Liver (tissue), 9 donors: ENCODE data around the gene OGFOD3. TPM values are rescaled to one million over a fixed set of nuclear protein-coding genes. Genes with fewer than 3 reads are reported as not detected.

ENCODE experiments used
- DNase-seq: peaks from one replicate; pipeline ENCODE4 v3.0.0-alpha.2; 2017; ENCODE audit warnings: low spot score
- H3K27ac ChIP-seq, 2 donors: one replicate each; pipeline ENCODE4 v1.7.0; 2013; ENCODE audit warnings: inconsistent platforms in 2 of 2, low read length in 2 of 2, control low read depth in 1 of 2, low read depth in 1 of 2, mild to moderate bottlenecking in 1 of 2
- H3K27me3 ChIP-seq, 4 donors: one replicate each; pipeline versions ENCODE4 v1.6.1 to v1.7.0; 2013; ENCODE audit warnings: low read length in 3 of 4, inconsistent platforms in 1 of 4, mild to moderate bottlenecking in 1 of 4, moderate library complexity in 1 of 4; ENCODE audit not compliant: control insufficient read depth in 4 of 4, insufficient read depth in 4 of 4
- H3K36me3 ChIP-seq, 4 donors: one replicate each; pipeline versions ENCODE4 v1.6.1 to v1.7.0; 2013; ENCODE audit warnings: low read length in 3 of 4, mild to moderate bottlenecking in 3 of 4, low read depth in 1 of 4, moderate library complexity in 1 of 4; ENCODE audit not compliant: control insufficient read depth in 4 of 4, insufficient read depth in 3 of 4
- H3K4me1 ChIP-seq, 4 donors: one replicate each; pipeline versions ENCODE4 v1.6.1 to v1.7.0; 2013; ENCODE audit warnings: low read length in 3 of 4, mild to moderate bottlenecking in 3 of 4, moderate library complexity in 1 of 4; ENCODE audit not compliant: control insufficient read depth in 4 of 4, insufficient read depth in 4 of 4
- H3K4me3 ChIP-seq, 3 donors: one replicate each; pipeline versions ENCODE4 v1.6.1 to v1.7.0; 2013; ENCODE audit warnings: low read length in 3 of 3, control low read depth in 1 of 3, low read depth in 1 of 3, mild to moderate bottlenecking in 1 of 3
- H3K9ac ChIP-seq, 2 donors: one replicate each; pipeline ENCODE4 v1.7.0; 2013; ENCODE audit warnings: low read length in 2 of 2, mild to moderate bottlenecking in 2 of 2, moderate library complexity in 2 of 2, control low read depth in 1 of 2, low read depth in 1 of 2
- H3K9me3 ChIP-seq, 4 donors: one replicate each; pipeline versions ENCODE4 v1.6.1 to v1.7.0; 2013; ENCODE audit warnings: low read length in 3 of 4; ENCODE audit not compliant: control insufficient read depth in 4 of 4
- CTCF ChIP-seq: fragments of 150-350 bp; IDR thresholded peaks from 2 replicates; pipeline ENCODE4 v1.5.1; 2017; ENCODE audit warnings: improper control_type of control experiment, low read depth, low read length; ENCODE audit not compliant: missing input control
- EGR1 ChIP-seq, 2 donors: IDR thresholded peaks; 2 replicates each; pipeline ENCODE4 v1.6.1; 2016 to 2018; ENCODE audit warnings: antibody characterized with exemption in 2 of 2, low read depth in 2 of 2
- FOXA1 ChIP-seq: IDR thresholded peaks from 2 replicates; pipeline ENCODE4 v1.6.1; 2016; ENCODE audit warnings: antibody characterized with exemption
- FOXA2 ChIP-seq: IDR thresholded peaks from 2 replicates; pipeline ENCODE4 v1.6.1; 2016; ENCODE audit warnings: antibody characterized with exemption
- GABPA ChIP-seq, 2 donors: IDR thresholded peaks in 1 of 2; conservative IDR thresholded peaks in 1 of 2; 2 replicates each; pipeline ENCODE4 v1.6.1; 2016; ENCODE audit warnings: antibody characterized with exemption in 2 of 2, mild to moderate bottlenecking in 1 of 2, moderate library complexity in 1 of 2
- HNF4A ChIP-seq, 2 donors: conservative IDR thresholded peaks; 2 replicates each; pipeline ENCODE4 v1.6.1; 2016; ENCODE audit warnings: antibody characterized with exemption in 2 of 2, mild to moderate bottlenecking in 2 of 2
- HNF4G ChIP-seq: IDR thresholded peaks from 2 replicates; pipeline ENCODE4 v1.6.1; 2016; ENCODE audit warnings: antibody characterized with exemption
- JUND ChIP-seq, 2 donors: IDR thresholded peaks; 2 replicates each; pipeline ENCODE4 v1.6.1; 2016; ENCODE audit warnings: antibody characterized with exemption in 2 of 2
- MAX ChIP-seq: IDR thresholded peaks from 2 replicates; pipeline ENCODE4 v1.6.1; 2016; ENCODE audit warnings: antibody characterized with exemption
- NR2F2 ChIP-seq: IDR thresholded peaks from 2 replicates; pipeline ENCODE4 v1.6.1; 2016; ENCODE audit warnings: antibody characterized with exemption
- RAD21 ChIP-seq, 2 donors: IDR thresholded peaks; 2 replicates each; pipeline ENCODE4 v1.6.1; 2016; ENCODE audit warnings: antibody characterized with exemption in 2 of 2, mild to moderate bottlenecking in 2 of 2
- REST ChIP-seq: IDR thresholded peaks from 2 replicates; pipeline ENCODE4 v1.6.1; 2016; ENCODE audit warnings: antibody characterized with exemption, mild to moderate bottlenecking
- RXRA ChIP-seq, 2 donors: IDR thresholded peaks; 2 replicates each; pipeline ENCODE4 v1.6.1; 2017 to 2018; ENCODE audit warnings: antibody characterized with exemption in 2 of 2, mild to moderate bottlenecking in 1 of 2
- SP1 ChIP-seq: IDR thresholded peaks from 2 replicates; pipeline ENCODE4 v1.6.1; 2018; ENCODE audit warnings: antibody characterized with exemption, mild to moderate bottlenecking
- TAF1 ChIP-seq: conservative IDR thresholded peaks from 2 replicates; pipeline ENCODE4 v1.6.1; 2016; ENCODE audit warnings: antibody characterized with exemption, mild to moderate bottlenecking
- YY1 ChIP-seq: IDR thresholded peaks from 2 replicates; pipeline ENCODE4 v1.6.1; 2016; ENCODE audit warnings: antibody characterized with exemption, mild to moderate bottlenecking
- WGBS: extraction: QIAGEN DNeasy Blood & Tissue Kit; methylation state at CpG from one replicate; pipeline ENCODE4 v1.1.7; 2013; 5-methylcytosine and 5-hydroxymethylcytosine counted together
- polyA plus RNA-seq, 2 donors: library from polyadenylated mRNA; stranded (reverse) in 1 of 2; unstranded in 1 of 2; fragments of 200-250 nt in 1 of 2; fragments of >200 nt in 1 of 2; fragmentation: Nextera tagmentation in 1 of 2; extraction: Ambion mirVana in 1 of 2; gene quantifications; one replicate each; pipeline versions ENCODE4 v1.2.1 to v1.2.3, GENCODE V29; 2013 to 2015
- total RNA-seq, 2 donors: library from RNA; depleted of rRNA; stranded (reverse); fragments of >200 nt; gene quantifications; one replicate each; pipeline ENCODE4 v1.2.3, GENCODE V29; 2014
- donor health status: healthy.
- donor health status: healthy.
- donor health status: healthy.
- donor health status: healthy.
- donor health status: healthy.

Gene OGFOD3
- total and polyA plus RNA-seq, 4 donors = 15.0 to 23.2 (median 18.5) TPM

GRCh38 chr17:82400830-82401229 lies 17.6 kb downstream of the OGFOD3 start:
- no peak for DNase-seq
- Histone ChIP-seq H3K4me1 (peaks cover 0 to 4% (median 2%) of the 10 kb centered on the region in 4 donors), H3K9me3 (no peaks in the 10 kb centered on the region), H3K36me3 (peaks cover 0 to 9% (median 4%) of the 10 kb centered on the region in 4 donors), H3K4me3 (no peak overlapping the region), H3K27ac (no peak overlapping the region), H3K9ac (no peak overlapping the region), H3K27me3 (no peaks in the 10 kb centered on the region)
- TF ChIP-seq YY1 (no peak), RXRA (IDR thresholded peaks at IDR 0.05) (no peak), JUND (IDR thresholded peaks at IDR 0.05) (no peak), REST (no peak), FOXA2 (no peak), GABPA (IDR thresholded peaks at IDR 0.05 in 1 of 2, conservative IDR thresholded peaks at IDR 0.05 in 1 of 2) (no peak), EGR1 (IDR thresholded peaks at IDR 0.05; ENCODE audit: low read depth in 2 of 2) (no peak), HNF4A (conservative IDR thresholded peaks at IDR 0.05) (no peak)
- 77% methylated on average over 19 of the region's 19 CpGs for WGBS

GRCh38 chr17:82400206-82400605 lies 18.2 kb downstream of the OGFOD3 start:
- H3K4me1 ChIP-seq = peaks cover 0 to 4% (median 2%) of the 10 kb centered on the region in 4 donors
- H3K27ac ChIP-seq = no peak overlapping the region
- DNase-seq = no peak
- WGBS = 86% methylated on average over 7 of the region's 7 CpGs
- no peaks in the 10 kb centered on the region for H3K9me3 ChIP-seq
- TF ChIP-seq HNF4A (conservative IDR thresholded peaks at IDR 0.05) (no peak), MAX (no peak), HNF4G (no peak), EGR1 (IDR thresholded peaks at IDR 0.05; ENCODE audit: low read depth in 2 of 2) (no peak), CTCF (no peak), YY1 (no peak), JUND (IDR thresholded peaks at IDR 0.05) (no peak), REST (no peak), TAF1 (no peak), SP1 (no peak), RAD21 (IDR thresholded peaks at IDR 0.05) (no peak), NR2F2 (no peak), FOXA2 (no peak), FOXA1 (no peak)
- H3K36me3 ChIP-seq = peaks cover 0 to 9% (median 4%) of the 10 kb centered on the region in 4 donors
- H3K4me3 ChIP-seq = no peak overlapping the region
- H3K27me3 ChIP-seq = no peaks in the 10 kb centered on the region
- no peak overlapping the region for H3K9ac ChIP-seq
